GM18498 (cell line): ENCODE results near the gene YWHAQ.

Experiments
- ATAC-seq: cut with Tn5 transposase; IDR thresholded peaks from one replicate; pipeline ENCODE4 v1.9.1; 2021; ENCODE audit warnings: mild to moderate bottlenecking, moderate library complexity; ENCODE audit not compliant: unreplicated experiment

The YWHAQ gene

GRCh38 chr2:9630736-9631552 is at the start of gene YWHAQ:
TSS of gene YWHAQ (minus strand) at chr2:9630997. CDS start at chr2:9630452, 545 bp downstream.
- peak; percentile 93 for ATAC-seq

GRCh38 chr2:9680082-9680481 is 49.3 kb upstream of the YWHAQ start:
- no peak for ATAC-seq

- ATAC-seq: no peak
These were observed 48.4 kb upstream of the YWHAQ start for GRCh38 chr2:9679218-9679617.

- no peak for ATAC-seq
These were observed 47.7 kb upstream of the YWHAQ start for GRCh38 chr2:9678544-9678943.

GRCh38 chr2:9675415-9676351 is 44.9 kb upstream of the YWHAQ start:
- no peak for ATAC-seq

- ATAC-seq: no peak
These were observed 44.2 kb upstream of the YWHAQ start for GRCh38 chr2:9674891-9675414.

- ATAC-seq: no peak
These were observed 43.2 kb upstream of the YWHAQ start for GRCh38 chr2:9673914-9674481.

- ATAC-seq: no peak
These were observed 38.0 kb upstream of the YWHAQ start for GRCh38 chr2:9668687-9669345.

GRCh38 chr2:9667826-9668225 is 37.0 kb upstream of the YWHAQ start:
- no peak for ATAC-seq

- ATAC-seq: no peak
These were observed 35.5 kb upstream of the YWHAQ start for GRCh38 chr2:9666306-9666705.

- ATAC-seq: no peak
These were observed 35.1 kb upstream of the YWHAQ start for GRCh38 chr2:9665898-9666297.

GRCh38 chr2:9664365-9664764 is 33.6 kb upstream of the YWHAQ start:
- ATAC-seq: no peak

GRCh38 chr2:9663008-9663879 is 32.4 kb upstream of the YWHAQ start:
- ATAC-seq: peak; percentile 93

- no peak for ATAC-seq
These were observed 30.5 kb upstream of the YWHAQ start for GRCh38 chr2:9661261-9661660.

GRCh38 chr2:9660781-9661180 is 30.0 kb upstream of the YWHAQ start:
- no peak for ATAC-seq

- ATAC-seq: no peak
These were observed 29.4 kb upstream of the YWHAQ start for GRCh38 chr2:9660154-9660553.

- ATAC-seq: no peak
These were observed 28.2 kb upstream of the YWHAQ start for GRCh38 chr2:9658972-9659371.

GRCh38 chr2:9657731-9658130 is 26.9 kb upstream of the YWHAQ start:
- ATAC-seq: no peak

GRCh38 chr2:9657083-9657482 is 26.3 kb upstream of the YWHAQ start:
- no peak for ATAC-seq

- ATAC-seq: peak; percentile 86
These were observed 25.5 kb upstream of the YWHAQ start for GRCh38 chr2:9656270-9656766.
